MCF 10A (cell line): ENCODE results near the gene ADNP. TPM values are rescaled to one million over a fixed set of nuclear protein-coding genes. Genes with fewer than 3 reads are reported as not detected.

ENCODE experiments used
- BruUV-seq: library from RNA; stranded (reverse); fragments of 400-500 nt; replicated peaks from 2 replicates; lab custom pipeline; 2021; lab: Mats Ljungman, UMichigan
- CTCF ChIA-PET: fragments of 300-600 bp; sonication (Branson Sonifier 250); formaldehyde crosslinking; extraction: SDS; loops from one replicate; lab custom pipeline; 2021; ENCODE audit warnings: antibody characterized with exemption, inconsistent platforms; lab: Yijun Ruan, JAX
- POLR2A ChIA-PET: fragments of 300-600, 350-650 bp; sonication (Branson Sonifier 250); formaldehyde crosslinking; extraction: SDS; loops from one replicate; lab custom pipeline; 2020; ENCODE audit warnings: antibody characterized with exemption, inconsistent platforms; lab: Yijun Ruan, JAX
- DNase-seq: peaks from one replicate; pipeline ENCODE4 v3.0.0-alpha.2; 2018; ENCODE audit not compliant: unreplicated experiment
- H3K27ac Mint-ChIP-seq: one replicate; pipeline ENCODE4 v1.8.0; 2022; ENCODE audit warnings: mild to moderate bottlenecking, low read depth, mixed read lengths; ENCODE audit not compliant: unreplicated experiment
- H3K27me3 Mint-ChIP-seq: one replicate; pipeline ENCODE4 v1.8.0; 2022; ENCODE audit warnings: mixed read lengths; ENCODE audit not compliant: insufficient read depth, unreplicated experiment
- H3K36me3 Mint-ChIP-seq: one replicate; pipeline ENCODE4 v1.8.0; 2022; ENCODE audit warnings: mild to moderate bottlenecking, moderate library complexity, mixed read lengths; ENCODE audit not compliant: insufficient read depth, unreplicated experiment
- H3K4me1 Mint-ChIP-seq: one replicate; pipeline ENCODE4 v1.8.0; 2022; ENCODE audit warnings: mixed read lengths; ENCODE audit not compliant: insufficient read depth, unreplicated experiment
- H3K4me3 Mint-ChIP-seq: one replicate; pipeline ENCODE4 v1.8.0; 2022; ENCODE audit warnings: mild to moderate bottlenecking, moderate library complexity, mixed read lengths; ENCODE audit not compliant: unreplicated experiment
- H3K9me3 Mint-ChIP-seq: one replicate; pipeline ENCODE4 v1.8.0; 2022; ENCODE audit warnings: mixed read lengths; ENCODE audit not compliant: unreplicated experiment
- intact Hi-C: fragments of 100-400 bp; cut with micrococcal nuclease; formaldehyde crosslinking; loops from 2 replicates; pipeline ENCODE4 v1.14.1; 2022
- total RNA-seq: library from RNA; stranded (reverse); gene quantifications from 2 replicates; pipeline ENCODE4 v1.2.3, GENCODE V29; 2022
- TF ChIP-seq, protein P1 (sequence below): fragments of 200-600 bp; IDR thresholded peaks from one replicate; pipeline ENCODE4 v1.8.0; 2022; ENCODE audit warnings: antibody characterized with exemption, mild to moderate bottlenecking; ENCODE audit not compliant: unreplicated experiment

The ADNP gene
- total RNA-seq, 1 experiment from 2014 or later: 77.5 TPM

DNA sequence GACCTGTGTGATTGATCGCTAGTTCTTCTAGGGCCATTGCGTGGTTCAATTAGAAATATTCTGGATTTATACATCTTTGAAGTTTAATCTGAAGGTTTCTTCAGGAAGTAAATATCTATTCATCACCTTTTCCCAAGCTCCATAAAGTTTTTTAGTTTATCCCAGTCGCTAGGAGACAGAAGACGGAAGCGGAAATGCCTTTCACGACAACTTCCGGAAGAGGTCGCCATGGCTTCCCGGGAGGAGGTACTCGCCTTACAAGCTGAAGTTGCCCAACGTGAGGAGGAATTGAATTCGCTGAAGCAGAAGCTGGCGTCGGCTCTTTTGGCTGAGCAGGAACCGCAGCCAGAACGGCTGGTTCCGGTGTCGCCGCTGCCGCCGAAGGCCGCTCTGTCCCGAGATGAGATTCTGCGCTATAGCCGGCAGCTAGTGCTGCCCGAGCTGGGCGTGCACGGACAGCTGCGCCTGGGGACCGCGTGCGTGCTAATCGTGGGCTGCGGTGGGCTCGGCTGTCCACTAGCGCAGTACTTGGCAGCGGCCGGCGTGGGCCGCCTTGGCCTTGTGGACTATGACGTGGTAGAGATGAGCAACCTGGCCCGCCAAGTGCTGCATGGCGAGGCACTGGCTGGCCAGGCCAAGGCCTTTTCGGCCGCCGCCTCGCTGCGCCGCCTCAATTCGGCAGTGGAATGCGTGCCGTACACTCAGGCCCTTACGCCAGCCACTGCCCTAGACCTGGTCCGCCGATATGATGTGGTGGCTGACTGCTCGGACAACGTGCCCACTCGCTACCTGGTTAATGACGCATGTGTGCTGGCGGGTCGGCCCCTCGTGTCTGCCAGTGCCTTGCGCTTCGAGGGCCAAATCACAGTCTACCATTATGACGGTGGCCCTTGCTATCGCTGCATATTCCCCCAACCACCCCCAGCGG is 27.6 kb upstream of the ADNP start, which contains the start of gene MOCS3:
MOCS3 (plus strand) TSS at position 204 of the 928 bp plus-strand sequence; CDS start at position 229, 25 bp downstream.
- TF ChIP-seq, protein P1, sequence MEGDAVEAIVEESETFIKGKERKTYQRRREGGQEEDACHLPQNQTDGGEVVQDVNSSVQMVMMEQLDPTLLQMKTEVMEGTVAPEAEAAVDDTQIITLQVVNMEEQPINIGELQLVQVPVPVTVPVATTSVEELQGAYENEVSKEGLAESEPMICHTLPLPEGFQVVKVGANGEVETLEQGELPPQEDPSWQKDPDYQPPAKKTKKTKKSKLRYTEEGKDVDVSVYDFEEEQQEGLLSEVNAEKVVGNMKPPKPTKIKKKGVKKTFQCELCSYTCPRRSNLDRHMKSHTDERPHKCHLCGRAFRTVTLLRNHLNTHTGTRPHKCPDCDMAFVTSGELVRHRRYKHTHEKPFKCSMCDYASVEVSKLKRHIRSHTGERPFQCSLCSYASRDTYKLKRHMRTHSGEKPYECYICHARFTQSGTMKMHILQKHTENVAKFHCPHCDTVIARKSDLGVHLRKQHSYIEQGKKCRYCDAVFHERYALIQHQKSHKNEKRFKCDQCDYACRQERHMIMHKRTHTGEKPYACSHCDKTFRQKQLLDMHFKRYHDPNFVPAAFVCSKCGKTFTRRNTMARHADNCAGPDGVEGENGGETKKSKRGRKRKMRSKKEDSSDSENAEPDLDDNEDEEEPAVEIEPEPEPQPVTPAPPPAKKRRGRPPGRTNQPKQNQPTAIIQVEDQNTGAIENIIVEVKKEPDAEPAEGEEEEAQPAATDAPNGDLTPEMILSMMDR: no peak
- POLR2A ChIA-PET: interaction anchor here (0.6 to 4.4 kb wide), 46 partner anchors 9 to 1026 kb away, joined by 3 to 136 read pairs (median 6); partner anchors contain the start of genes ADNP, BCAS4, PARD6B and PTPN1
- peaks cover 15% of the 10 kb centered on the region for H3K4me1 Mint-ChIP-seq
- no peaks in the 10 kb centered on the region for H3K27me3 Mint-ChIP-seq
- CTCF ChIA-PET: interaction anchor here (0.6 to 2.9 kb wide), 15 partner anchors 9 to 348 kb away, joined by 3 to 17 read pairs (median 3); partner anchors contain the start of genes ADNP and BCAS4
- H3K36me3 Mint-ChIP-seq: peaks cover 64% of the 10 kb centered on the region
- H3K9me3 Mint-ChIP-seq: no peaks in the 10 kb centered on the region
- peak within 1 kb of the TSS; percentile 100 for H3K27ac Mint-ChIP-seq
- intact Hi-C loops: loop anchor here (1.0 kb wide), 1 partner anchor 21 kb away; no protein-coding TSS in a partner anchor
- BruUV-seq: TSS peak; percentile 70
- DNase-seq: peak; percentile 92
- peak within 1 kb of the TSS; percentile 91 for H3K4me3 Mint-ChIP-seq

DNA sequence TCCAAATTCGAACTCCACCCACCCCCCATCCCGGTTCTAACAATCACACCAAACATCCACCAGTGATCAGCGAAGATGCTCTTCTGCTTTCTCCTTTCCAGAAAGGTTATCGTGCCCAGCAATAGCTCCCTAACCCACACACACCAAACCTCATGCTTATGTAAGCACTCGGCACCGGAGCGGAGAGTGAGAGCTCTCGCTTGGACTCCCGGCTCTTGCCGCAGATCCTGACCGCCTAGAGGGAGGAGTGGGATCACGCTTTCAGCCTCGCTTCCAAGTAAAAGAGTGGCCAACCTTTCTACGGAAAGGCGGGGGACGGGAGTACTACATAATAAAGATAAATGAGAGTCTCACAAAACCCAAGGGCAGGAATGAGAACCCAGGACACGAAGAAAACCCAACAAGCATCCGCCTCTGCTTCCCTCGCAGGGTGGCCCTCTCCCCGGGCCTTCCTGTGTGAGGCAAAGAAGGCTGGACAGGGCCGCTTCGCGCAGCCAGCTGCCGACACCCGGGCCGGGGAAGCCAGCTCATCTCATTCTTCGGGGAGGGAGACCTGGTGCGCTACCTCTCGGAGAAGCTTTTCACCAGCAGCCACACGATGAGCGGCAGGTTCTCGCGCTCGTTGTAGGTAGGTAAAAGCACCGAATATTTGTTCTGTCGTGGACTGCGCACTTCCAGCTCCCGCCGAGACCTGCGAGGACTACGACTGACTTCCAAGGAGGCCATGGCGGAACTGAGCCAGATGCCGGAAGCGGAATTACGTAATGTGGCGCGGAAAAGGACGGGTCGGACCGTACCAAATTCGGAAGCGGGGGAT is 26.8 kb upstream of the ADNP start, which contains the start of gene DPM1:
DPM1 (minus strand) TSS at position 735 of the 817 bp plus-strand sequence; CDS start at position 726, 9 bp downstream.
- H3K27me3 Mint-ChIP-seq: no peaks in the 10 kb centered on the region
- POLR2A ChIA-PET: interaction anchor here (0.6 to 4.4 kb wide), 51 partner anchors 8 to 1027 kb away, joined by 3 to 136 read pairs (median 5); partner anchors contain the start of genes ADNP, BCAS4, PARD6B and PTPN1
- no peaks in the 10 kb centered on the region for H3K9me3 Mint-ChIP-seq
- intact Hi-C loops: loop anchor here (1.0 kb wide), 2 partner anchors 22 to 140 kb away; no protein-coding TSS in a partner anchor
- peaks cover 69% of the 10 kb centered on the region for H3K36me3 Mint-ChIP-seq
- TF ChIP-seq, protein P1: no peak
- peak; percentile 87 for DNase-seq
- TSS peak; percentile 49 for BruUV-seq
- CTCF ChIA-PET: interaction anchor here (0.6 to 2.9 kb wide), 16 partner anchors 10 to 1969 kb away, joined by 3 to 17 read pairs (median 3); partner anchors contain the start of genes ADNP and BCAS4
- H3K4me1 Mint-ChIP-seq: peaks cover 15% of the 10 kb centered on the region
- H3K4me3 Mint-ChIP-seq: peak within 1 kb of the TSS; percentile 91
- H3K27ac Mint-ChIP-seq: peak within 1 kb of the TSS; percentile 100

DNA sequence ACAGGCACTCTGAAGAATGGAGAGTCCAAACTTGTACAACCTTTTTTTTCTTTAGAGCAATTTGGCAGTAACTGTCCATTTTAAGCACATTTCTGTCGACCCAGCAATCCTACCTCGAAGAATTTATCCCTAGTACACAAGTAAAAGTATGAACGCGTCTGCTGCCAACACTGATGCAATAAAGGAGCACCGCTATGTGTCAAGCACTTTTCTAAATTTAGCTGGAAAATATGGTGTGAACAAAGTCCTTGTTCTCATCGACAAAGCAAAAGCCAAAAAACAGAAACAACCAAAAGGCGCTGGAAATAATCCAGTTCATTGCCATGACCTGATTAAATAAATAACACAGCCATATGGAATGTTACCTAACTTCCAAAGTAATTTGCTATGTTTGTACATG is 26.0 kb upstream of the ADNP start:
- Mint-ChIP-seq H3K9me3 (no peaks in the 10 kb centered on the region), H3K4me3 (peak overlapping the region; percentile 91), H3K27ac (peak overlapping the region; percentile 100), H3K27me3 (no peaks in the 10 kb centered on the region), H3K36me3 (peaks cover 68% of the 10 kb centered on the region), H3K4me1 (peaks cover 15% of the 10 kb centered on the region)
- POLR2A ChIA-PET: interaction anchor here (0.6 to 4.4 kb wide), 27 partner anchors 9 to 618 kb away, joined by 3 to 136 read pairs (median 15); partner anchors contain the start of genes ADNP, BCAS4 and PTPN1
- TF ChIP-seq, protein P1: no peak
- BruUV-seq: no TSS peak
- intact Hi-C loops: loop anchor here (1.0 kb wide), 1 partner anchor 139 kb away; no protein-coding TSS in a partner anchor
- DNase-seq: peak; percentile 31
- CTCF ChIA-PET: interaction anchor here (0.6 to 2.9 kb wide), 12 partner anchors 15 to 1029 kb away, joined by 3 to 17 read pairs (median 4); partner anchors contain the start of gene BCAS4
